ENCODE data around the gene CCDC57.

The CCDC57 gene

DNA sequence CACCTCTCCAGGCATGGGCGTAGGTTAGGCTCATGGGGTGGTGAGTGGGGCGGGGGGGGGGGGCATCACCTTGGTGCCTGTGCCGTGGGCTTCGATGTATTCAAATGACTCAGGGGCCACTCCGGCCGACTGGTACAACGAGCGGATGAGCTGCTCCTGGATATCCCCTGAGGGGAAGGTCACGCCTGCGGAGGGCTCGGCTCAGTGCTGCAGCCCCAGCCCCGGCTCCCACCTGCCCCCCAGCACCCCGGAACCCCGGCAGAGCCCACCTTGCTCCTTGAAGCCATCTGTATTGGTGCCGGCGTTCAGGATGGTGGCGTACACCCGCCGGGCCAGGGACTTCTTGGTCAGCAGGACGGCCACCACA lies 120.0 kb downstream of the CCDC57 start:
- DNase-seq (ENCODE audit: low spot score), result no peak
- TF ChIP-seq, protein P1, sequence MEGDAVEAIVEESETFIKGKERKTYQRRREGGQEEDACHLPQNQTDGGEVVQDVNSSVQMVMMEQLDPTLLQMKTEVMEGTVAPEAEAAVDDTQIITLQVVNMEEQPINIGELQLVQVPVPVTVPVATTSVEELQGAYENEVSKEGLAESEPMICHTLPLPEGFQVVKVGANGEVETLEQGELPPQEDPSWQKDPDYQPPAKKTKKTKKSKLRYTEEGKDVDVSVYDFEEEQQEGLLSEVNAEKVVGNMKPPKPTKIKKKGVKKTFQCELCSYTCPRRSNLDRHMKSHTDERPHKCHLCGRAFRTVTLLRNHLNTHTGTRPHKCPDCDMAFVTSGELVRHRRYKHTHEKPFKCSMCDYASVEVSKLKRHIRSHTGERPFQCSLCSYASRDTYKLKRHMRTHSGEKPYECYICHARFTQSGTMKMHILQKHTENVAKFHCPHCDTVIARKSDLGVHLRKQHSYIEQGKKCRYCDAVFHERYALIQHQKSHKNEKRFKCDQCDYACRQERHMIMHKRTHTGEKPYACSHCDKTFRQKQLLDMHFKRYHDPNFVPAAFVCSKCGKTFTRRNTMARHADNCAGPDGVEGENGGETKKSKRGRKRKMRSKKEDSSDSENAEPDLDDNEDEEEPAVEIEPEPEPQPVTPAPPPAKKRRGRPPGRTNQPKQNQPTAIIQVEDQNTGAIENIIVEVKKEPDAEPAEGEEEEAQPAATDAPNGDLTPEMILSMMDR (conservative IDR thresholded peaks at IDR 0.05; ENCODE audit: low read depth), result no peak
- peak overlapping the region; percentile 96 for H3K27ac ChIP-seq
- CTCF ChIA-PET, result interaction anchor here (0.9 kb wide), 1 partner anchor 62 kb away, joined by 3 read pairs; no protein-coding TSS in a partner anchor
- POLR2A ChIA-PET (ENCODE audit: low non-redundant PET), result no interaction called here

DNA sequence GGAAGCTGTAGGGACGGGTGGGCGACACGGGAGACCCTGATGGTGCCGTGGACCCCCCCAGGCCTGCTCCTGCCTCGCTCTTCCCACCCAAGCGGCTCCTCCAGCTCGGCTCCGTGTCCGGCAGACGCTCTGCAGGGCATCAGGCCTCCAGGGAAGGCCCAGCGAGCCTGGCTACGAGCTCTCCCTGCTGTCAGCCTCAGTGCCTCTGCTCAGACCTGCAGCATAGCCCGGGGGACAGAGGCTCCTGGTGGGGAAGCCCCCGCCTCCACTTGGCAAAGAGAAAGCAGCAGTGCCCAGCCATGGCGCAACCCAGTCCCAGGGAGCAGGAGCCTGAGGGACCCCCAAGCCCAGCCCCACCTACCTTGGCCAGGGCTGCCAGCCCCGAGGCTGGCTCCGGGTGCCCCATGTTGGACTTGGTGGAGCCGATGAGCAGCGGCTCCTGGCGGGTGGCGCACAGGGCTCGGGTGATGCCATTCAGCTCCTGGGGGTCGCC lies 120.5 kb downstream of the CCDC57 start:
- ChIA-PET CTCF (interaction anchor here (0.9 kb wide), 1 partner anchor 62 kb away, joined by 3 read pairs; no protein-coding TSS in a partner anchor), POLR2A (ENCODE audit: low non-redundant PET) (no interaction called here)
- H3K27ac ChIP-seq, result peak overlapping the region; percentile 96
- DNase-seq (ENCODE audit: low spot score), result no peak
- TF ChIP-seq, protein P1 (conservative IDR thresholded peaks at IDR 0.05; ENCODE audit: low read depth), result no peak

DNA sequence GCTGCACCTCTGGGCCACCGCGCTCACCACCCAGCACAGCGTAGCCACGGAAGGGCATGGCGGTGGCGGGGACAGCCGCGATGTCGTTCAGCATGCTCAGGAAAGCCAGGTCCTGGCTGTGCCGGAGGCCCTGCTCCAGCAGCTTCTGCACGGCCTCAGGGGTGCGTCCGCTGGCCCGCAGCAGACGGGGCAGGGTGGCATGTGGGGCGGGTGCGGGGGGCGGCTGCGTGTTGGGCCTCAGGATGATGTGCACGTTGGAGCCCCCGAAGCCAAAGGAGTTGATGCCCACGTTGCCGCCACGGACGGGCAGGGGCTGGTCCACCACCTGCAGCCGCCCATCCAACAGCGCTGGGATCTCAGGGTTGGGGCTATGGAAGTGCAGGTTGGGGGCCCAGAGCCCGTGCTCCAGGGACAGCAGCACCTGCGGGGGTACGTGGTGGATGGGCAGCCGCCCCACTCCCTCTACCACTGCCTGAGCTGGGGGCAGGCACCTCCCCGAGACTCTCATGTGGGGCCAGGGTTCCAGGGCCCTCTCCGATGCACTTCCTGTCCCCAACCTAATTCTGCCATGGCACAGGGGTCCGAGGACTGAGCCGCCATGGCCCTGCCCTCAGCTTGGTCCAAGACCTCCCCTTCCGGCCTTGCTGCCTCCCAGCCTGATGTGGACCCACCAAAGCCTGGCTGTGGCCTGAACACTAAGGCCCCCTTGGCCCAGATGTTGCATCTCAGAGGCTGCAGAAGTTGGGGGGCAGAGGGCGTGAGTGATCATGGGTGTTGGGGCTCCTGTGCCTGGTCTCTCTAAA lies 121.2 kb downstream of the CCDC57 start:
- no peak for DNase-seq (ENCODE audit: low spot score)
- ChIA-PET CTCF (interaction anchor here (0.9 kb wide), 1 partner anchor 61 kb away, joined by 3 read pairs; no protein-coding TSS in a partner anchor), POLR2A (ENCODE audit: low non-redundant PET) (no interaction called here)
- peak overlapping the region; percentile 96 for H3K27ac ChIP-seq
- TF ChIP-seq, protein P1 (conservative IDR thresholded peaks at IDR 0.05; ENCODE audit: low read depth), result no peak

DNA sequence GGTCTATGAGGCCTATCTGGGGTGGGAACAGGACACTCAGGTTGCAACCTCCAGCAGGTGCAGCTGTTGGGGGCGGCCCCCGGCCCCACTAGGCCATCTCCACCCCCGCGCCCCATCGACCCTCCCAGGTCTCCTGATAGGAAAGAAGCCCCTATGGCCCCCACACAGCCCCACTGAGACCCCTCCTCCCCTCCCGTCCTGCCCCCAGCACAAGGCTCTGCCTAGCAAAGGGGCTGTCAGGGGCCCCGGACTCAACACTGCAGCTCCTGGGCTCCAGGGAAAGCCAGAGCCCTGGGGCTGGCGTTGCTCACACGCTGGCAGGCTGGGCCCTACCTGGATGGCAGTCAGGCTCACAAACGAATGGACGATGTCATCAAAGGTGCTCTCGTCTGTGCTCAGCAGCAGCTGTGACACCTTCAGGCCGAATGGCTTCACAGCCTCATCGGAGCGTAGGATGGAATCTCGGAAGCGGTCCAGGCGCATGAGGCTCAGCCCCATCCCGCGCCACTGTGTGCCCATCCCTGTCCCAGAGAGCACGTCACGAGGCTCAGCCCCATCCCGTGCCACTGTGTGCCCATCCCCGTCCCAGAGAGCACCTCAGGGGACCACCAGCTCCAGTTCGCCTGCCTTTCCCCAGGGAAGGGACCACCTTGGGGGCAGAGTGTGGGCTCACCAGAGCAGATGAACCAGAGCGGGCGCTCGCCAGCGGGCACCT lies 121.9 kb downstream of the CCDC57 start:
- TF ChIP-seq, protein P1 (conservative IDR thresholded peaks at IDR 0.05; ENCODE audit: low read depth), result no peak
- ChIA-PET POLR2A (ENCODE audit: low non-redundant PET) (interaction anchor here (0.9 kb wide), 1 partner anchor 15 kb away, joined by 5 read pairs; no protein-coding TSS in a partner anchor), CTCF (interaction anchor here (1.3 kb wide), 1 partner anchor 60 kb away, joined by 3 read pairs; no protein-coding TSS in a partner anchor)
- DNase-seq (ENCODE audit: low spot score), result no peak
- peak overlapping the region; percentile 96 for H3K27ac ChIP-seq

DNA sequence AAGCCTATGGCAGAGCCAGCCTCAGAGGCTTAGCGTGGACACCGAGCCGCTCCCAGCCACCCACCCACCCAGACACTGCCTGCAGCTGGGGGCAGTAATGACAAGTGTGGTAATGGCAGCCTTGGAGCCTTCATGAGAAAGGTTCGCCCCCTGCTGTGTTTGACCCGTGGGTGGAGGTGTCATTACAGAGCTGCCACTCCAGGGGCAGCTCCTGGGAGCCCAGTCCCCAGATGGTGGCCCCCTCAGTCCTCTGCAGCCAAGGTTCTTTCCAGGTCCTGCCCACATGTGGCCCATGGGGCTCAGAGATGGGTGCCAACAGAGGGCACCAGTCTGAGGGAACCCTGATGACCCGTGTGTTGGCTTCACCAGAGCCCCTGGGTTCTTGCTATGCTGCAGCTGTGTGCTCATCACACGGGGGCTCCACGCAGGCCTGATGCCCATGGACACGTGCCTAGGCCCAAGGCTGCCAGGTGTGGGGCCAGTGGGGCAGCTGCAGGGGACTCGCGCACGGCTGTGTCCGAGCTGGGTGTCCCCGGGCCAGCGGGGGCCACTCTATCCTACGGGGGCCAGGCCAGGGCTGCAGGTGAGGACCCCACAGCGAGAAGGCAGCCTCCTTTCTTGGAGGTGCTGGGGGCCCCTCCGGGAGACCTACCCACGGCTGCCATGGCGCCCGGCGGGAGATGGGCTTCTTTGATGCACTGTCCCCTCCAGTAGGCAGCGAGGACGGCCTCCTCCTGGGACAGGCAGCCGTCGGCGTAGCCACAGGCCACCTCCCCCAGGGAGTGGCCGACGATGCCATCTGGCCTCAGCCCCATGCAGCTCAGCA lies 122.7 kb downstream of the CCDC57 start:
- ChIA-PET CTCF (interaction anchor here (0.6 to 1.3 kb wide), 2 partner anchors 59 to 130 kb away, joined by 3 to 4 read pairs; no protein-coding TSS in a partner anchor), POLR2A (ENCODE audit: low non-redundant PET) (interaction anchor here (0.9 kb wide), 1 partner anchor 15 kb away, joined by 5 read pairs; no protein-coding TSS in a partner anchor)
- H3K27ac ChIP-seq, result peak overlapping the region; percentile 96
- TF ChIP-seq, protein P1 (conservative IDR thresholded peaks at IDR 0.05; ENCODE audit: low read depth), result no peak
- DNase-seq (ENCODE audit: low spot score), result no peak
